SKM-1 treated with dmso at 0.1 percent for 144 hours (cell line): ENCODE measurements around the gene KATNB1.

Experiments used
- DNase-seq: peaks from one replicate; lab custom pipeline; 2025; ENCODE audit not compliant: unreplicated experiment; lab: John Stamatoyannopoulos, UW

Gene KATNB1

DNA sequence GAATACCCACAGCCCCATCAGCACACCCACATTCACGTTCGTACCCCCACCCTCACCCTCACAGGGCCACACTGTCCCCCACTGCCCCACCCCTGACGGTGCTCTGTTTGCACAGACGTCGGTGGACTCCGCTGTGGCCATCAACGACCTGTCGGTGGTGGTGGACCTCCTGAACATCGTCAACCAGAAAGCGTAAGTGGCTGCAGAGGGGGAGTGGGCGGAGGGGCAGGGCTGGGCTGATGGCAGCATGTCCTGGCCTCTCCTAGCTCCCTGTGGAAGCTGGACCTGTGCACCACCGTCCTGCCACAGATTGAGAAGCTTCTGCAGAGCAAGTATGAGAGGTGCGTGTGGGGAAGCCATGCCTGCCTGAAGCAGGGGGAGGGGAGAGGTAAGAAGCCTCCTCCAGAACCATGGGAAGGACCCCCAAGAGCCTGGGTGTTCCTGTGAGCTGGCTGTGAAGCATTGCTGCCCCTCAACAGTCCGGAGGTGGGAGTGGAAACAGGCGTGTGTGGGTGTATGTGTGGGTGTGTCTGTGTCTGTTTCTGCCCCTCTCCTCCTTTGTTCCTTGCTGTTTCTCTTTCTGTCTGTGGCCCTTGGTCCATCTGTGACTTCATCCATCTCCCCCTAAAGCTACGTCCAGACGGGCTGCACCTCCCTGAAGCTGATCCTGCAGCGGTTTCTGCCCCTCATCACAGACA is 20.3 kb downstream of the KATNB1 start:
- DNase-seq, result no peak

DNA sequence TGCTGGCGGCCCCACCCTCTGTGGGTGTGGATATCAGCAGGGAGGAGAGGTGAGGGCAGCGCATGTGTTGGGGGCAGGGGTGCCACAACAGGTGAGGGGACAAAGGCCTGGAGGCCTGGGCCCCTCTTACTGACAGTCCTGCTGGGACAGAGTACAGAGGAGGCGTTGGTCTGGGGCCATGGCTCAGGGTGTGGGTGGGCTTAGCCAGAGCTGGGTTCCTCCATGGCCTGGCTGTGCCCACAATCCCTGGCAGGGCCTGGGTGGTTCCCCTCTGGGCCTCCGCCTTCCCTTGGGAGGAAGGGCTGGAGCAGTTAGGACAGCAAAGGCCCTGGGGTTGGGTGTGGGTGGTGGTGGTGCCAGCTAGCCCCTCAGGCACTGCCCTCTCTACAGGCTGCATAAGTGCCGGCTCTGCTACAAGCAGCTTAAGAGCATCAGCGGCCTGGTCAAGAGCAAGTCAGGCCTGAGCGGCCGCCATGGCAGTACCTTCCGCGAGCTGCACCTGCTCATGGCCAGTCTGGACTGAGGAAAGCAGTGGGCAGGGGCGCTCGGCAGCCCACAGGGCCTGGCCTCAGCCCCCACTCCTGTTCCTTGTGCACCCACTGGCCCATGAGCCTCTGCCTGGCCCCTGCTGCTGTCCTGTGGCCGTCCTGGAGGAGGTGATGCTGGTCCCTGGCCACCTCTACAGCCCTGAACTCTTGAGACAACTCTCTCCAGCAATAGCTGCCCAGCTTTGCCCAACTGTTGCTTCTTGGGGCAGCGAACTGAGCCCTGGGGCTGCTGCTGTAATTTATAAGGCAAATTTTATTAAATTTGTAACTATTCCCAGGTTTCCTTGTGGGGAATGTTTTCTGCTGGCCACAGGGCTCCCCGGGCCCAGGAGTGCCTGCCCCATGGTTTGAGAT is 21.1 kb downstream of the KATNB1 start:
- DNase-seq, result no peak

DNA sequence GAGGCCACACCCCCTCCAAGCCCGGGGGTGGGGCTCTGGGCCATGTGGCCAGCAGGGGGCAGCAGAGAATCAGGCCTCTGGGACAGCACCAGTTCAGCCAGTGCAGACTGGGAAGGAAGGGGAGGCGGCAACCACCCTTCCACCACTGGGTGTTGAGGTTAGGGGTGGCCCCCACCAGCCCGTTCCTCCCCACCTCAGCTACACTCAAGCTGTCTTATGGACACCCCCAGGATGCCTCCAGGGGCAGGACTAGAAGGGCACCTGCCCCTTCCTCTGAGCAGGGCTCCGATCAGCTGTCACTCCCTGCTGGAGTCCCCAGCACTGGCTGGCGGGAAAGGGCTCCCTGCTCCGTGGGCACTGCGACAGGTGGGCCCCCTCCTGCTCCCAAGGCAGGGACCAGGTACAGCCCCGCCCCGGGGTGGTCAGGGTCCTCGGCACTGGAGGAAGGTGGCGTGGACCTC is 21.8 kb downstream of the KATNB1 start:
- peak; percentile 70 for DNase-seq

DNA sequence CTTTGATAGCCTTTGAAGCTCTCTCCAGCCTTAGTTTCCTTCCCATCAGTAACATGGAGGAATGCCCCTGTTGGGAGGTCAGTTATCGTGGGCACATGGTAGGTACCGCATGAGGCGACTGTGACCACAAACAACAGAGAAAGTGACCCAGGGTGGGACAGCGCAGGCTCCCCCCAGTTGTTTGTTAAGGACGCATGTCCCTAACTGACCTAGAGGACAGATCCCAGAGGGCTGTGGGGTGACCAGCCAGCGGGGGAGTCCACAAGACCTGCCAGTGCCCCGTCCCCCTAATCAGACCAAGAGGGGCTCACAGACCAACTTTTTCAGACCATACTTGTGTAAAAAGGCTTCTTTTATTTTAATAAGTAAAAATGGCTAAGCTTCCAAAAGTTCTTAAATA is 22.3 kb downstream of the KATNB1 start:
- DNase-seq, result no peak

DNA sequence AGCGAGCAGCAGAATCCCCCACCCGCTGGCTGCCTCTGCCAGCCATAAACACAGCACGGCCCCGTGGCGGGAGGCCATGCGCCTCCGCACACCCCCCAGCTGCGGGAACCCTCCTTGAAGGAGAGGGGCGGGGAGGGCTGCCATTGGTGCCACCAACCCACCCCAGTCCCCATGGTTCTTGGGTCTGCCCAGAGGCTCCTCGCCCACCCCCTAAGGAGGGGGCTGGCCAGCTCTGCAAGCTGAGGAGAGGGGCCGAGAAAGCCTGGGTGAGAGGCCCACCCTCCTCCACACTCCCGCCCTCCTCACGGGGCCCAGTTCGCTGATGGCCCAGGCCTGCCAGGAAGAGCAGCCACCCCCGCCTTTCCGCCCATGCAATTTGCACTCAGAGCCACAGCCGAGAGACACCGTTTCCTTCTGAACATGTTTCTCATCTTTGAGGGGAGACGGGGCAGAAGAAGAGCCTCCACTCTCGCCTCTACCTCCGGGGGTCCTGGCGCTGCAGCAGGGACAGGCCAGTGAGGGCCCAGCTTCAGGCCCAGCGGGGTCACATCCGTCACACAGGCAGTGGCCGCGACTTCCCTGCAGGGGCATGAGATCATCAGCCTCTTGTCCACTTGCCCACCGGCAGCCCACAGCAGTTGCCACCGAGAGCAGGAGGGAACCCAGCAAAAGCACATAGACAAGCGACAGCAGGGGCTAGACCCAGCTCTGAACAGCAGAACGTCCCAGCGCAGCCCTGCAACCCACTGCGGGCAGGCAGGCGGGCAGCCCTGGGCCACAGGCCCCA is 23.0 kb downstream of the KATNB1 start:
- DNase-seq, result no peak

DNA sequence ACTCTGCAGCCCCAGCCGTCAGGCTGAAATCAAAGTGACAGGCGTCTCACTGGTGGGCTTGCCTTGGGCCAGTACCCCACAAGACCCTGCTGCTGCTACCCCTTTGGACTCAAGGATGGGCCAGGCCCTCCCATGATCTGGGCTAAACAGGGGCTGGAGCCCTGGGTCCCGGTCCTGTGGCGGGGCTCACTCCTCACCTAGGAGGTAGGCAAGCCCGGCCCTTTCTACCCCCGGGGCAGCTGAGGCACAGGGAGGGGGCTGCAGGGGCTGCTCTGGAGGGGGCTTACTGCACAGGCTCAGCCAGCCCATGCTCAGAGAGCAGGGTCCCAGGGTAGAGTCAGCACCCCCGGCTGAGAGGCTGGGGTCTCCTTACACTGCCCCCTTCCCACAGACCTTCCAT is 23.6 kb downstream of the KATNB1 start:
- DNase-seq, result no peak

DNA sequence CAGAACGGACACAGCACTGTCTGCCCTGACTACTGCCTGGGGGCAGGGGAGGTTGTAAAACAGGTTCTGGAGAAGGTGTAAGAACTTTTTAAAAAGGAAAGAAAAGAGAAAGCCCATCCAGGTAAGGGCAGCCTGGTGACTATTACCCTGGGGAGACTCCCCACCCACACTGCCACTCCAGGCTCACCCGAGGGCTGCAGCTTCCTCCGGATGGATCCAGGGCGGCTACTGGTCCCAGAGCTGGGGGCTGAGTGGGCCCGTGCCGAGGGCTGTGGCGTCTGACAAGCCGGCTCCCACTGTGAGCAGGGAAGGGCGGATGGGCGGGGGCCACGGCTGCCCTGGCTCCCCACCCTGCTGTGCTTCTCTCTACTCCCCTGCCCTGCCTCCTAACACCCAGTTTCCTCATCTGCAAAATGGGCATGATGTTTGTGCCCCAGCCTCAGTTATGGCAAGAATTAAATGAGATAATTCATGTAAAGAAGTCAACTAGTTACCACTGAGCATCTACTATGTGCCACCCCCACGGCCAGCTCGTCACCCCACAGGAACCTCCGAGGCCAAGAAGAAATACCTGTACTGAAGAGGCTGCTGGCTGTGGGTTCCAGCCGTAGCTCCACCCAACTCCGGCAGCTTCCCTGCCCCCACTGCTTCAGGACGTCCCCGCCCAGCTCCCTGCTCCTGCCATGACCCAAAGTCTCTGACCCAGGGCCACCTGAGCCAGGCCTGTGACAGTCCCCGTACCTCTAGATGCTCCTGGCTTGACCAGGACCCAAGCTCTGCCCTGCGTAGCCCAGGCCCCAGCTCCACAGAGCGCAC is 24.2 kb downstream of the KATNB1 start:
- DNase-seq, result no peak

DNA sequence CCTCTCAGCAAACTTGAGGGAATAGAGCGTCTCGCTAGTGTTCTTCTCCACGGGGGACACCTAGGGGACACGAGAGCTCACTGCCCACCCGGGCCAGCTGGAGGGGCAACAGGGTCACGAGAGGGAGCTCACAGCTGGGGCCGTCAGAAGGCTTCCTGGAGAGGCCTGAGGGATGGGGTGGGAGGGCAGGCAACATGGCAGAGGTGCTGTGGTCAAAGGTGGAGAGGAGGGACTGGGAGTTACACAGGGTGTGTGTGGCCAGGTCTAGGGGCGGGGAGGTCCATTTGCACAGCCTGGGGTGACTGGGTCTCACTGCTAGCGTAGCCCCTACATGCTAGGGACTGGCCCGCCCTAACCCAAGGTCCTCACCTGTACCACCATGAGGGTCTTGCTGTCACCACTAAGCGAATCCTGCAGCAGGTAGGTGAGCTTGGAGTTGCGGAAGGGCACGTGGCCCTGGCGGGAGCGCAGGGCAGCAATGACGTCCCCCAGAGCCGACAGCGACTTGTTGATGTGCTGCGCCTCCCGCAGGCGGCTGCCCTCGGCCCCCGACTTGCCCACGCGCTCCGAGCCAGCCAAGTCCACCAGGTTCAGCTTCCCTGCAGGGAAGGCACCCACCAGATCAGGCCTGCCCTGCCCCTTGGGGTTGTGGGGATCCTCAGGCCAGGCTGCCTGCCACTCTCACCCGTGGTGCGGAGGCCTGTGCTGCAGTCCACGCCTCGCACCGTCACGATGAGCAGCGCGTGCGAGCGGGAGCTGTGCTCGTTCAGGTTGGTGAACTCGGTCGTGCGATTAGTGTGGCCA is 25.0 kb downstream of the KATNB1 start:
- no peak for DNase-seq

DNA sequence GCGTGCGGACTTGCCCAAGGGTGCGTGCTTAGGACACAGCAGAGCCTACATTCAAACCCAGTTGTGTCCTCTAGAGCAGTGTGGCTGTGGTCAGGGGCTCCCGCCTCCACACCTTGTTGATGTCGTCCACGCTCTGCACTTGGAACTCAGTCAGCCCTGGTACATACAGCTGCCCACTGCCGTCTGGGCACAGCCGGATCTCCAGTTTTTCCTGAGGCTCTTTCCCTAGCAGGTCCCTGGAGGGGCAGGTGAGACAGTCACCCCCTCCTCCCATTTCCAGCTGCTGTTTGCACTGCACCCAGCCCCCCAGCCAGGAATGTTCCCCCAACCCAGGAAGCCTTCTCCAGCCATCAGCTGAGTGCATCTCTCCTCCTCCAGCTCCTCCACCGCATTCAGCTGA is 25.7 kb downstream of the KATNB1 start:
- DNase-seq, result no peak

DNA sequence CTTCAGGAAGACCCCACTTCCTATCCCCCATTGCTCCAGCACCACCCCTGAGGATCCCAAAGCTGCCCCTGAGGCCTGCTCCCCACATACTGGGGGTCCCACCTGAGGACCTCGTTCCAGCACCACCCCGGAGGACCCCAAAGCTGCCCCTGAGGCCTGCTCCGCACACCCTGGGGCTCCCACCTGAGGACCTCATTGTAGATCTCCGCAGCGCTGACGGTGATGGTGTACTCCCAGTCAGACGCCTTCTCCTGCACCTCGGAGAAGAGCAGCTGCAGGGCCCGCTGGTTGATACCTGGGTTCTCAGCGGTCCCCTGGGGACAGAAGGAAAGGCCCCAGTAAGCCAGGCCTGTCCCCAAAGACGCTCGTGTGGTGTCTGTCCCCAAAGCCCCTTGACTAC is 26.4 kb downstream of the KATNB1 start:
- no peak for DNase-seq

DNA sequence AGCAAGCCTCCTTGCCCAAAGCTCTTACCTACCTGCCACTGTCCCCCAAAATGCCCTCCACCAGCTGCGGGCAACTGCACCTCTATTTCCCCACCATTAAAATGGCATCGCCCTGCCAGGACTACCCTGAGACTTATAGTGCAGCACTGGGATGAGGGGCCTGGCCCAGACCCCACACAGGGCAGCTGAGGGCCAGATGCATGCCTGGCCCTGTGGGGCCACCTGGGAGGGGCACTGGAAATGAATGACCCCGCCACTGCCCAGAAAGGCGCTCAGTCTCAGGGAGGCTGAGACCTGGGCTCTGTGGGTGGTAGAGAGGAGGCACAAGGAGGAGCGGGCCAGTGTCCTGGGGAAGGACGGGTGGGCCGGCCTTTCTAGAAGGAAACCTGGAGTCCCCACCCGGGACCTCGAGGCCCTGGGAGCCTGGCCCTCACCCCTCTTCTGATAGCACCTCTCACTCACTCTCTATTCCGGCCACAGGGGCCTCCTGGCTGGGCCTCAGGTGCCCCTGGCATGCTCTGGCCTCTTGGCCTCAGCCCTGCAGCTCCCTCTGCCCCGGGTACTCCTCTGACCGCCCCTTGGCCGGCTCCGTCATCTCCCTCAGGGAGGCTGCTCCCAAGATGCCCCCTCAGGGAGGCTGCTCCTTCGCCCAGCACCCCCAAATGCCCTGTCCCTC is 26.9 kb downstream of the KATNB1 start:
- no peak for DNase-seq

DNA sequence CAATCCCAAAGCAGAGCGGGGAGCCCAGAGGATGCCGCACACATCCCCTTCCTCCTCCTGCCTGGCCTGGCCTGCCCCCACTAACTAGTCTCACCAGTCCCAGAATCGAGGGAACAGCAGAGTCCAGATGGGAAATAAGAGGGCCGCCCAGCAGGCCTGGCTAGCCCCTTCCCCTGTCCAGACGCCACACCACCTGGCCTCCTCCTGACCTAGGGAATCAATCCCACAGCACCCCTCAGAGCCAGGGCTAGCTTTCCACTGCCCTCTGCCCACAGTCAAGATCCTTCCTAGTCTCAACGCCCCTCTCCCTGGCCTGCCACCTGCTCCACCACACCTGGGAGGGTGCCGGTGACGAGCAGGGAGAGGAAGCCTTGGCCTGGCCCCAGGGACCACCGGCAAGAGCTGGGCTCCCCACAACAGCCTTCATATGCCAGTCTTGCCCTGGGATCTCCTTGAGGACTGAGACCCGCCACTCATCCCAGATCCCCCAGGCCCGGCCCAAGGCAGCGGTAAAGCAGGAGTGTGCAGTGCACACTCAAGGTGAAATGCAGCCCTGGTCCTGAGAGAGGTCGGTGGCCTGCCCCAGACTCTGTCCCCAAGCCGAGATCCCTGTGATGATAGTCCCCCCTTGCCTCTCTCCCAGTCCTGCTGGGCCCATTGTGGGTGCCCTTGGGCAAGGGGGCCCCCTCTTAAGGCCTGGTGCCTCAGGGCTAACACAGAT is 27.9 kb downstream of the KATNB1 start:
- no peak for DNase-seq

DNA sequence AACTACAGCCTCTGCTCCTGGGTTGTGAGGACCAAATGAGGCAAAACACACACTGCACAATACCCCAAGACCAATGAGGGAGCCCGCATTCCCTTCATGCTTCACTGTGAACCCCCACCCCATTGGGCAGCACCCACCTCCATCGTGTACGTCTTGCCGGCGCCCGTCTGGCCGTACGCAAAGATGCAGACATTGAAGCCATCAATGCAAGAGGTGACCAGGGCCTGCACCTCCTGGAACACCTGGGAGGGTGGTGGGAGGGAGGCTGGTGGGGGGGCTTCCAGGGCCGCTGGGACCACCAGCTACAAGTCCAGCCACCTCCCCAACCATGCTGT is 28.4 kb downstream of the KATNB1 start:
- DNase-seq, result no peak

DNA sequence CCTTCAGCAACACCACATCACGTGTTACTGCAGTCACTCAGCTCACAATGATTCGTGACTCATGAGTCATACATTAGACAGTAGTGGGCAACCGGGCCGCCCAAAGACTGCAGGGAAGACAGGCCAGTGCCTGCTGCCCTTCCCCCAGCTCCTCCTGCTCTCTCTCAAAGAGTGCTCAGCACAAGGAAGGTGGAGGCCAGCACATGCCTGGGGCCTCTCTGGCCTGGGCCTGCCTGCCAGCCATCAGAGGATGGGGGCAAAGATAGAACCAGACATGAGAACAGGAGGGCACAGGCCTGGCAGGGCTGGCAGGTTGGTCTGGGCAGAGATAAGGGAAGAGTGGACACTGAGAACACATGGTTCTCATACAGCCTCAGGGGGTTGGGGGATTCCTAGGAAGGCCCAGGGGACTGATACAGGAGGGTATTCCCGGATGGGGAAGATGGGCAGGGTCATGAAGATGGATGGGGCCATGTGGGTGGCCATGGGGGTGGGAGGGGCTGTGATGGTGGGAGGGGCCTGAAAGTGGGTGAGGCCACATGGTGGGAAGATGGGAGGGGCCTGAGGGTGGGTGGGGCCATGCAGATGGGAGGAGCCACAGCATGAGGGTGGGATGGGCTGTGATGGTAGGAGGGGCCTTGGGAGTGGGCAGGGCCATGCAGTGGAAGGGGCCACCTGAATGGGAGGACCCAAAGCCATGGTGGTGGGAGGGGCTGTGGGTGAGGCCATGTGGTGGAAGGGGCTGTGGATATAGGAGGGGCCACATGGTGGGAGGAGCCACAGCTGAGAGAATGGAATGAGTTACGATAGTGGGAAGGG is 29.0 kb downstream of the KATNB1 start:
- peak; percentile 18 for DNase-seq

DNA sequence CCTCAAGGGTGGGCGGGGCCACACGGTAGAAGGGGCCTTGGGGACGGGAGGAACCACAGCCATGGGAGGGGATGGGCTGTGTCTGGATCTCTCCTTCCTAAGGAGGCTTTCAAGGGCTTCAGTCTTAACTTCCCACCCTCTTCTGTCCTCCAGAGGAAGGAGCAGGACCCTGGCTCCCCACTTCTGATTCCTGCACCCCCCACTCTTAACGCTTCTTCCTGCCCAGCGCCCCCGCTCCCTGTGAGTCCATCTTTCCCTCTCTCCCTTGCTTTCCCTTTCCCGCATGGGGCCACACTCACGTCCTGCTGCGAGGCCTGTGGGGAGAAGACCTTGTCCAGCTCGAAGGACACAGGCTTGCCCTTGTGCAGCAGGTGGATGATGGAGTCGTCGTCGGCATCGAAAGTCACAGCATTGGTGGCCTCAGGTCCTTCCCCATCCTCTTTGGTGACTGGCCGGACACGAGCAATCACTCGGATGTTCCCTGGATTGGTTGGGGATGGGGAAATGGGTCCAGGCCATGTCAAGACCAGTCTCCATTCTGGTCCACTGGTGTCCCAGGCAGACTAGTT is 29.7 kb downstream of the KATNB1 start:
- DNase-seq, result no peak

DNA sequence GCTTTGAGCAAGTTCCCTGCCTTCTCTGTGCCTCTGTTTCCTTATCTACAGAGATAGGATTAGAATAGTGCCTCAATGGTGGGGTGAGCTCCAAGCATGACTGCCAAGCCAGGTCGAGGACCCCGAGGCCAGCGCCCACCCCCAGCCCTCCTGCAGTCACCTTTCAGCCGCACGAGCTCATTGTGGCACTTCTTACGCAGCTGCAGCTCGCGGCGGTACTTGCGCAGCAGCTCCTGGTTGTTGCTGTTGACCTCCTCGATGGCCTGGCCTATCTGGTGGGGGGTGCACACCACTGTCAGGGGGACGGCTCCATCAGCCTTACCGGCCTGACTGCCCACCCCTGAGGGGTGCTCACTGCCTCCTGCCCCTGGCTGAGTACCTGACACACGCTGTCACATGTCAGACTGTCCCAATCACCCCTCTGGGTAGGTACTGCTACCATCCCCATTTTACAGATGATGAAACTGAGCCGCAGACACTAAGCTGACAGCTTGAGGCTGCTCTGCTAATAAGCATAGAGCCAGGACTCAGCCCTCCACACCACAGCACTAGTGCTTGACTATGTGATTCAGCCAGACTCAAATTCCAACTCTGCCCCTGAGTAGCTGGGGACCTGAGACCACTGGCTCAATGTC is 31.3 kb downstream of the KATNB1 start:
- DNase-seq, result no peak

DNA sequence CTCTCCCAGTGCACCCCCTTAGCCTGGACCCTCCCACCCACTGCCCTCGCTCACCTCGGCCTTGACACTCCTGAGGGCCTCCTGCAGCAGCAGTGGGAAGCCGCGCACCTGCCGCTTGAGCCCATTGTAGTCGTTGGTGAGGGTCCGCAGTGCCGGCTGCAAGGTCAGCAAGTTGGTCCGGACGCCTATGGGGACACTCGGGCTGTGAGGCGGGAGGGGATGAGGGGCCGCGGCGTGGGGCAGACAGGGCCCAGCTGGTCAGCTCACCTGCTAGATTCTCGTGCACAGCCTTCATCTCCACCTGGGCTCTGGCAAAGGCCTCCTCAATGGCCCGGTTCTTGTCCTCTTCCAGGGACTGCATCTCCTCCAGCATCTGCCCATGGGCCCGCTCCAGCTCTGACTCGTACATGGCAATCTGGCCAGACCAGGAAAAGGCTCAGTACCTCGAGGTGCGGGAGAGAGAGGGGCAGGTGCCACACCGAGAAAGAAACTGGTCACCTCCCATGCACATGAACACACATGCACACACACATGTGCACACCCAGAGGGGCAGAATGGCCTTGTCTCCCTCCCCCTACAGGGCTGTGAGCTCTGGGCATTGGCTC is 34.1 kb downstream of the KATNB1 start:
- no peak for DNase-seq
